ENCODE results near the gene ODAD2. TPM values are rescaled to one million over a fixed set of nuclear protein-coding genes. Genes with fewer than 3 reads are reported as not detected.

The ODAD2 gene
- total RNA-seq, 1 donor from 2014 or later, result 0.48 TPM

DNA sequence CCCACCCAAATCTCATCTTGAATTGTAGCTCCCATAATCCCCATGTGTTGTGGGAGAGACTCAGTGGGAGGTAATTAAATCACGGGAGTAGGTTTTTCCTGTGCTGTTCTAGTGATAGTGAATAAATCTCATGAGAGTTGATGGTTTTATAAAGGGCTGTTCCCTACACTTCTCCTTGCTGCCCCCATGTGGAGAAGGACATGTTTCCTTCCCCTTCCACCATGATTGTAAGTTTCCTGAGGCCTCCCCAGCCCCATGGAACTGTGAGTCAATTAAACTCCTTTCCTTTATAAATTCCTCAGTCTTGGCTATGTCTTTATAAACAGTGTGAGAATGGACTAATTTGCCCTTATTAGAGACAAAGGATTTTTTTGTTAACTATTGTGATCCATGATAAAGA lies 204.7 kb downstream of the ODAD2 start:
- no peak for FAIRE-seq

DNA sequence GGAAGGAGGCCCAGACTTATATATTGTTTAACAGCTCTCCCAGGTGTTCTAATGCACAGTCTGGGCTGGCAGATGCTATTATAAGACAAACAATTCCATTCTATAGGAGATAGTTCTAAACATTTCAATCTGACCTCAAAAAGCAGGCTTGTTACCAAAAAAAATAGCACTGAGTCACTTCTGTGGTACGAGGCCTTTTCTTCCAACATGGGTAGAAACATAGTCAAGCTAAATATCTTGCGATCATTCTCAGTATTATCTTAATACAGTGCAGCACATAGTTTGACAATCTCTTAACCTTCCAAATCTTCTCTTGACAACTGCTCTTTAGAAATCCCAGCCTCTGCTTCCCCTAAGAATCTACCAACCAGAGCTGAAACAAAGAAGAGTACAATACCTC lies 206.7 kb downstream of the ODAD2 start:
- H3K36me3 ChIP-seq (ENCODE audit: insufficient read depth, low read length), result no peaks in the 10 kb centered on the region
- H3K27ac ChIP-seq (ENCODE audit: low read depth, low read length), result no peak overlapping the region
- Mint-ChIP-seq H3K4me3 (ENCODE audit: unreplicated experiment) (no peak overlapping the region), H3K36me3 (ENCODE audit: low read depth, unreplicated experiment) (peaks cover 3% of the 10 kb centered on the region), H3K4me1 (ENCODE audit: low read depth, unreplicated experiment) (no peaks in the 10 kb centered on the region), H3K27ac (ENCODE audit: unreplicated experiment) (no peak overlapping the region), H3K9me3 (ENCODE audit: unreplicated experiment) (peaks cover 5% of the 10 kb centered on the region), H3K27me3 (ENCODE audit: low read depth, unreplicated experiment) (no peaks in the 10 kb centered on the region)
- H3K79me2 ChIP-seq (ENCODE audit: insufficient read depth, low read length), result no peaks in the 10 kb centered on the region
- H3K4me3 ChIP-seq (ENCODE audit: insufficient read depth, low read depth, low read length), result no peak overlapping the region
- peak; percentile 32 for DNase-seq (ENCODE audit: low read depth)
- H3K4me2 ChIP-seq (ENCODE audit: low read length), result no peak overlapping the region
- H3K27me3 ChIP-seq (ENCODE audit: insufficient read depth, low read length), result no peaks in the 10 kb centered on the region
- no peak overlapping the region for H2AFZ ChIP-seq (ENCODE audit: low read depth, low read length)
- H3K4me1 ChIP-seq (ENCODE audit: insufficient read depth, low read length), result no peaks in the 10 kb centered on the region
- no peak for FAIRE-seq
- TF ChIP-seq EZH2 (IDR thresholded peaks at IDR 0.05; ENCODE audit: insufficient read depth, low read length), result no peak
- no peak for TF ChIP-seq CTCF (IDR thresholded peaks at IDR 0.05; ENCODE audit: insufficient read depth, low read depth, low read length)
- H3K9me3 ChIP-seq (ENCODE audit: insufficient read depth, low read depth, low read length), result no peaks in the 10 kb centered on the region
- H4K20me1 ChIP-seq (ENCODE audit: insufficient read depth, low read length), result no peaks in the 10 kb centered on the region
- no peak overlapping the region for H3K9ac ChIP-seq (ENCODE audit: low read length)

More for the DNA sequence above, 204.7 kb downstream of the ODAD2 start:
- no peak overlapping the region for H3K27ac Mint-ChIP-seq (ENCODE audit: unreplicated experiment)
- no peak overlapping the region for H3K4me3 Mint-ChIP-seq (ENCODE audit: unreplicated experiment)
- Histone ChIP-seq H4K20me1 (ENCODE audit: insufficient read depth, low read length) (no peaks in the 10 kb centered on the region), H3K79me2 (ENCODE audit: insufficient read depth, low read length) (no peaks in the 10 kb centered on the region), H3K36me3 (ENCODE audit: insufficient read depth, low read length) (no peaks in the 10 kb centered on the region), H3K9ac (ENCODE audit: low read length) (no peak overlapping the region), H3K27me3 (ENCODE audit: insufficient read depth, low read length) (no peaks in the 10 kb centered on the region), H3K9me3 (ENCODE audit: insufficient read depth, low read depth, low read length) (no peaks in the 10 kb centered on the region), H3K4me1 (ENCODE audit: insufficient read depth, low read length) (no peaks in the 10 kb centered on the region), H3K4me2 (ENCODE audit: low read length) (no peak overlapping the region), H3K4me3 (ENCODE audit: insufficient read depth, low read depth, low read length) (no peak overlapping the region), H2AFZ (ENCODE audit: low read depth, low read length) (no peak overlapping the region), H3K27ac (ENCODE audit: low read depth, low read length) (no peak overlapping the region)
- H3K4me1 Mint-ChIP-seq (ENCODE audit: low read depth, unreplicated experiment), result no peaks in the 10 kb centered on the region
- TF ChIP-seq EZH2 (IDR thresholded peaks at IDR 0.05; ENCODE audit: insufficient read depth, low read length), result no peak
- TF ChIP-seq CTCF (IDR thresholded peaks at IDR 0.05; ENCODE audit: insufficient read depth, low read depth, low read length), result no peak
- H3K9me3 Mint-ChIP-seq (ENCODE audit: unreplicated experiment), result peaks cover 5% of the 10 kb centered on the region
- no peaks in the 10 kb centered on the region for H3K27me3 Mint-ChIP-seq (ENCODE audit: low read depth, unreplicated experiment)
- peaks cover 3% of the 10 kb centered on the region for H3K36me3 Mint-ChIP-seq (ENCODE audit: low read depth, unreplicated experiment)
- no peak for DNase-seq (ENCODE audit: low read depth)

DNA sequence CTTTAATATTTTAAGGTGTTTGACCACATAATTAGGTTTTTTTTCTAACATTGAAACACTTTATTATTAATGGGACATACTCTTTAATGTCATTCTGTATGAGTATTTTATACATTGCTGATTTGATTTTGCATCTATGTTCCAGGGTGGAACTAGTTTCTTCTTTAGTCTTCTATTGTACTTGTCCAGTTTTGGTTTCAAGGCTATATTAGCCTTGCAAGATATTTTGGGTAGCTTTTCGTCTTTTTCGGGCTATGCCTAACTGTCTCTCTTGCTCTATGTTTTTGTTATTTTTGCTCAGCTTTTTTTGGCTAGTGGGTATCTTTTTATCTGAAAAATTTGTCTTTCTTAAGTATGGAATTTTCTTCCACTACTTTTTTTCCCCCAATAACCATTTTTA lies 214.6 kb downstream of the ODAD2 start:
- no peak for TF ChIP-seq CTCF (IDR thresholded peaks at IDR 0.05; ENCODE audit: insufficient read depth, low read depth, low read length)
- no peak for TF ChIP-seq EZH2 (IDR thresholded peaks at IDR 0.05; ENCODE audit: insufficient read depth, low read length)
- H3K4me3 ChIP-seq (ENCODE audit: insufficient read depth, low read depth, low read length), result no peak overlapping the region
- no peaks in the 10 kb centered on the region for H3K36me3 ChIP-seq (ENCODE audit: insufficient read depth, low read length)
- no peaks in the 10 kb centered on the region for H3K79me2 ChIP-seq (ENCODE audit: insufficient read depth, low read length)
- H3K9ac ChIP-seq (ENCODE audit: low read length), result no peak overlapping the region
- no peak overlapping the region for H3K27ac ChIP-seq (ENCODE audit: low read depth, low read length)
- no peaks in the 10 kb centered on the region for H4K20me1 ChIP-seq (ENCODE audit: insufficient read depth, low read length)
- Mint-ChIP-seq H3K27ac (ENCODE audit: unreplicated experiment) (no peak overlapping the region), H3K36me3 (ENCODE audit: low read depth, unreplicated experiment) (no peaks in the 10 kb centered on the region), H3K4me3 (ENCODE audit: unreplicated experiment) (no peak overlapping the region), H3K27me3 (ENCODE audit: low read depth, unreplicated experiment) (no peaks in the 10 kb centered on the region), H3K9me3 (ENCODE audit: unreplicated experiment) (no peaks in the 10 kb centered on the region), H3K4me1 (ENCODE audit: low read depth, unreplicated experiment) (peaks cover 2% of the 10 kb centered on the region)
- H3K4me2 ChIP-seq (ENCODE audit: low read length), result no peak overlapping the region
- H3K9me3 ChIP-seq (ENCODE audit: insufficient read depth, low read depth, low read length), result no peaks in the 10 kb centered on the region
- DNase-seq (ENCODE audit: low read depth) (no peak), FAIRE-seq (no peak)
- H3K27me3 ChIP-seq (ENCODE audit: insufficient read depth, low read length), result no peaks in the 10 kb centered on the region
- H2AFZ ChIP-seq (ENCODE audit: low read depth, low read length), result no peak overlapping the region
- no peaks in the 10 kb centered on the region for H3K4me1 ChIP-seq (ENCODE audit: insufficient read depth, low read length)

All from astrocyte (in vitro differentiated cells and primary cell).